Esophagus squamous epithelium (tissue), 5 donors: ENCODE measurements around the gene NCKIPSD. TPM values are rescaled to one million over a fixed set of nuclear protein-coding genes. Genes with fewer than 3 reads are reported as not detected.

Source experiments
- DNase-seq: peaks from one replicate; lab custom pipeline; 2025; lab: John Stamatoyannopoulos, UW
- H3K27ac ChIP-seq, 4 donors: fragments of 200-600 bp; sonication (generic); one replicate each; pipeline ENCODE4 v1.5.1; 2016 to 2019; ENCODE audit warnings: mild to moderate bottlenecking in 1 of 4
- H3K27me3 ChIP-seq, 4 donors: fragments of 200-600 bp; sonication (generic); 1 replicate in 3 of 4; 2 replicates in 1 of 4; pipeline versions ENCODE4 v1.5.1 to v1.6.0; 2017 to 2021; ENCODE audit warnings: antibody characterized with exemption in 1 of 4
- H3K36me3 ChIP-seq, 3 donors: fragments of 200-600 bp; sonication (generic); one replicate each; pipeline ENCODE4 v1.5.1; 2016 to 2019
- H3K4me1 ChIP-seq, 3 donors: fragments of 200-600 bp; sonication (generic); one replicate each; pipeline ENCODE4 v1.5.1; 2017 to 2019
- H3K4me3 ChIP-seq, 4 donors: fragments of 200-600 bp; sonication (generic); 1 replicate in 3 of 4; 2 replicates in 1 of 4; pipeline ENCODE4 v1.5.1; 2016 to 2019; ENCODE audit warnings: mild to moderate bottlenecking in 2 of 4, moderate library complexity in 1 of 4
- H3K9me3 ChIP-seq, 3 donors: fragments of 200-600 bp; sonication (generic); one replicate each; pipeline ENCODE4 v1.5.1; 2016 to 2019
- POLR2A ChIP-seq, 4 donors: fragments of 450-650 bp; IDR thresholded peaks; one replicate each; pipeline ENCODE4 v1.6.1; 2017; ENCODE audit warnings: antibody characterized with exemption in 4 of 4, mild to moderate bottlenecking in 4 of 4, moderate library complexity in 3 of 4
- WGBS, 2 donors: methylation state at CpG; one replicate each; pipeline ENCODE4 v1.1.5; 2018; 5-methylcytosine and 5-hydroxymethylcytosine counted together
- intact Hi-C: fragments of 100-400 bp; cut with DNase I; formaldehyde crosslinking; loops from one replicate; pipeline ENCODE4 v1.15.0; 2022
- total RNA-seq, 4 donors: library from RNA; depleted of rRNA; stranded (reverse); fragments of >200 nt; gene quantifications; one replicate each; pipeline ENCODE4 v1.1.0, GENCODE V29; 2016
- TF ChIP-seq, protein P1 (sequence below), 6 experiments: fragments of 450-650 bp in 4 of 6; fragments of 200-600 bp in 2 of 6; sonication (generic) in 2 of 6; IDR thresholded peaks; one replicate each; pipeline ENCODE4 v1.5.1; 2016 to 2019; ENCODE audit warnings: antibody characterized with exemption in 6 of 6, mild to moderate bottlenecking in 4 of 6, moderate library complexity in 4 of 6
- donor health status: DM: yes; HTN: yes; CAD: no.

Gene NCKIPSD
- total RNA-seq, 4 donors from 2014 or later = 12.4 to 16.8 (median 15.0) TPM

DNA sequence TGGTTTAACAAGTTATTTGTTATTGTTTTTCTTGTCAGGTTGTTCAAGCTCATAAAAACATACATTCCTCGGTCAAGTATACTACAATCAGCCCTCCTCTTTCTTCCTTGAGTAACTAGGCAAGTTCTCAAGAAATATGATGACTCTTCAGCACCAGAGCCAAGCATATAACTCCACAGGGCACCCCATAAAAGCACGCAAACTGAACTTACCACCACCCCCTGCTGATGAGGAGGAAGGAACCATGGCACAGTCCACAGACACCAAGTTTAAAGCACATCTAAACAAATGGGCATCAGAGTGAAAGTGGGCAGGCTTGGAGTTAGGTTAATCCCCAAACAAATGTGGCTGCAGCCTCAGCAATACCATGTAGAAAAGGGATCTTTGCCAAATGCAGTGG lies 26.0 kb upstream of the NCKIPSD start:
- Histone ChIP-seq H3K36me3 (peaks cover 6 to 57% (median 7%) of the 10 kb centered on the region in 3 donors), H3K9me3 (no peaks in the 10 kb centered on the region), H3K27ac (peak overlapping the region in 2 of 4 donors; percentile 5 to 9), H3K4me3 (no peak overlapping the region), H3K27me3 (no peaks in the 10 kb centered on the region), H3K4me1 (peaks cover 8 to 95% (median 67%) of the 10 kb centered on the region in 3 donors)
- TF ChIP-seq, protein P1, sequence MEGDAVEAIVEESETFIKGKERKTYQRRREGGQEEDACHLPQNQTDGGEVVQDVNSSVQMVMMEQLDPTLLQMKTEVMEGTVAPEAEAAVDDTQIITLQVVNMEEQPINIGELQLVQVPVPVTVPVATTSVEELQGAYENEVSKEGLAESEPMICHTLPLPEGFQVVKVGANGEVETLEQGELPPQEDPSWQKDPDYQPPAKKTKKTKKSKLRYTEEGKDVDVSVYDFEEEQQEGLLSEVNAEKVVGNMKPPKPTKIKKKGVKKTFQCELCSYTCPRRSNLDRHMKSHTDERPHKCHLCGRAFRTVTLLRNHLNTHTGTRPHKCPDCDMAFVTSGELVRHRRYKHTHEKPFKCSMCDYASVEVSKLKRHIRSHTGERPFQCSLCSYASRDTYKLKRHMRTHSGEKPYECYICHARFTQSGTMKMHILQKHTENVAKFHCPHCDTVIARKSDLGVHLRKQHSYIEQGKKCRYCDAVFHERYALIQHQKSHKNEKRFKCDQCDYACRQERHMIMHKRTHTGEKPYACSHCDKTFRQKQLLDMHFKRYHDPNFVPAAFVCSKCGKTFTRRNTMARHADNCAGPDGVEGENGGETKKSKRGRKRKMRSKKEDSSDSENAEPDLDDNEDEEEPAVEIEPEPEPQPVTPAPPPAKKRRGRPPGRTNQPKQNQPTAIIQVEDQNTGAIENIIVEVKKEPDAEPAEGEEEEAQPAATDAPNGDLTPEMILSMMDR (IDR thresholded peaks at IDR 0.05) = no peak
- no peak for TF ChIP-seq POLR2A (IDR thresholded peaks at IDR 0.05)
- intact Hi-C loops = no loop called here
- no peak for DNase-seq
- WGBS, 2 donors = 49 to 66% methylated on average over 2 of the region's 2 CpGs

GRCh38 chr3:48709051-48709461 lies 23.3 kb upstream of the NCKIPSD start:
- WGBS, 2 donors = 32 to 46% methylated on average over 4 to 7 of the region's 7 CpGs
- intact Hi-C loops = no loop called here
- no peaks in the 10 kb centered on the region for H3K9me3 ChIP-seq
- no peak overlapping the region for H3K4me3 ChIP-seq
- H3K4me1 ChIP-seq = peaks cover 8 to 78% (median 56%) of the 10 kb centered on the region in 3 donors
- H3K36me3 ChIP-seq = peaks cover 6 to 78% (median 7%) of the 10 kb centered on the region in 3 donors
- no peak for DNase-seq
- H3K27ac ChIP-seq = peak overlapping the region; percentile 64 to 79 (median 66)
- no peaks in the 10 kb centered on the region for H3K27me3 ChIP-seq
- TF ChIP-seq, protein P1 (IDR thresholded peaks at IDR 0.05) = no peak
- no peak for TF ChIP-seq POLR2A (IDR thresholded peaks at IDR 0.05)

- no peak overlapping the region for H3K4me3 ChIP-seq
- TF ChIP-seq, protein P1 (IDR thresholded peaks at IDR 0.05) = no peak
- TF ChIP-seq POLR2A (IDR thresholded peaks at IDR 0.05) = no peak
- H3K9me3 ChIP-seq = no peaks in the 10 kb centered on the region
- intact Hi-C loops = no loop called here
- peak overlapping the region; percentile 52 to 79 (median 66) for H3K27ac ChIP-seq
- H3K4me1 ChIP-seq = peaks cover 8 to 78% (median 53%) of the 10 kb centered on the region in 3 donors
- no peak for DNase-seq
- 29 to 37% methylated on average over 2 of the region's 2 CpGs for WGBS, 2 donors
- H3K27me3 ChIP-seq = no peaks in the 10 kb centered on the region
- H3K36me3 ChIP-seq = peaks cover 6 to 75% (median 7%) of the 10 kb centered on the region in 3 donors
Observed at GRCh38 chr3:48708481-48708889, 22.8 kb upstream of the NCKIPSD start.

DNA sequence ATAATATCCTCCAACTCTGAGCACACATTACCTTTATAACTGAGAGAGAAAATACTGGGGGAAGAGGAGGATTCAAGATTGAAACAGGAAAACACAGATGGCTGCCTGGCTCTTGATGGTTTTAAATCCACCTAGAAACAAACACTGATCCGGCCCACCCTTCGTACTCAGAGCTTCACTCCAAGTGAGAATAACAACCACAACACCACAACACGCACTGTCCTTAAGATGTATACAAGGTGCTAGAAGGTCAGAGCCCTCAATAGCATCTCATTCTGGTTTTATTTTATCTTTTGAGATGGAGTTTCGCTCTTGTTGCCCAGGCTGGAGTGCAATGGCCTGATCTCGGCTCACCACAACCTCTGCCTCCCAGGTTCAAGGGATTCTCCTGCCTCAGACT lies 21.4 kb upstream of the NCKIPSD start:
- WGBS, 2 donors = 75 to 91% methylated on average over 5 of the region's 5 CpGs
- H3K27ac ChIP-seq = no peak overlapping the region
- intact Hi-C loops = no loop called here
- no peak for DNase-seq
- H3K27me3 ChIP-seq = no peaks in the 10 kb centered on the region
- H3K9me3 ChIP-seq = no peaks in the 10 kb centered on the region
- no peak for TF ChIP-seq POLR2A (IDR thresholded peaks at IDR 0.05)
- TF ChIP-seq, protein P1 (IDR thresholded peaks at IDR 0.05) = no peak
- H3K4me3 ChIP-seq = no peak overlapping the region
- peaks cover 6 to 75% (median 8%) of the 10 kb centered on the region in 3 donors for H3K36me3 ChIP-seq
- H3K4me1 ChIP-seq = peaks cover 8 to 72% (median 41%) of the 10 kb centered on the region in 3 donors

DNA sequence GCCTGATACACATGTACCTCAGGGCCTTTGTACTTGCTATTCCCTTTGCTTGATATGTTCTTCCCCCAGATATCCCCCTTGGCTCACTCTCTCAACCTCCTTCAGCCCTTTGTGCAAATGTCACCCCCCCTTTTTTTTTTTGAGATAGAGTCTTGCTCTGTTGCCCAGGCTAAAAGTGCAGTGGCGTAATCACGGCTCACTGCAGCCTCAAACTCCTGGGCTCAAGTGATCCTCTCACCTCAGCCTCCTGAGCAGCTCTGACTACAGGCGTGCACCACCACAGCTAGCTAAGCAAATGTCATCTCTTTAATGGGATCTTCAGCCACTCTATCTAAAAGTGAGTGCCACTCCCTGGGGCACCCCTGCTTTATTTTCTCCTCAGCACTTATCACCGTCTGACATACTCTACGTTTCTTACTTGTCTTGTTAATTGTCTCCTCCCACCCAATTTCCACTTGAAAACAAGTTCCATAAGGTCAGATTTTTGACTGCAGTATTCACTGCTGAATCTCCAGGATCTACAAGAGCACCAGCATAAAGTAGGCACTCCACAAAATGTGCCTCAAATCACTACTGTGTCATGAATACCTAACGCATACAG lies 16.7 kb upstream of the NCKIPSD start:
- H3K27me3 ChIP-seq = no peaks in the 10 kb centered on the region
- intact Hi-C loops = no loop called here
- H3K36me3 ChIP-seq = peaks cover 12 to 92% (median 13%) of the 10 kb centered on the region in 3 donors
- WGBS, 2 donors = 89 to 92% methylated on average over 6 of the region's 6 CpGs
- DNase-seq = no peak
- H3K27ac ChIP-seq = no peak overlapping the region
- H3K4me1 ChIP-seq = peaks cover 0 to 42% (median 5%) of the 10 kb centered on the region in 3 donors
- TF ChIP-seq POLR2A (IDR thresholded peaks at IDR 0.05) = no peak
- TF ChIP-seq, protein P1 (IDR thresholded peaks at IDR 0.05) = no peak
- H3K9me3 ChIP-seq = no peaks in the 10 kb centered on the region
- H3K4me3 ChIP-seq = no peak overlapping the region
